ENCODE results near the gene HBQ1.

GRCh38 chr16:166375-167121, 13.7 kb upstream of the HBQ1 start:
- TF ChIP-seq CTCF (IDR thresholded peaks at IDR 0.05; ENCODE audit: low read depth, low read length, poor library complexity, severe bottlenecking) (no peak), EZH2phosphoT487 (IDR thresholded peaks at IDR 0.05; ENCODE audit: borderline replicate concordance, low read length) (peak; percentile 47; the same call in 1 of the 2 replicates)

Measured in DOHH2 (cell line).